ENCODE measurements around the gene CSNK1A1. TPM values are rescaled to one million over a fixed set of nuclear protein-coding genes. Genes with fewer than 3 reads are reported as not detected.
A peak's percentile ranks its signal among the peaks of the same experiment; 100 is the strongest.

Gene CSNK1A1
- total RNA-seq, 1 experiment from 2014 or later: 287 TPM

DNA sequence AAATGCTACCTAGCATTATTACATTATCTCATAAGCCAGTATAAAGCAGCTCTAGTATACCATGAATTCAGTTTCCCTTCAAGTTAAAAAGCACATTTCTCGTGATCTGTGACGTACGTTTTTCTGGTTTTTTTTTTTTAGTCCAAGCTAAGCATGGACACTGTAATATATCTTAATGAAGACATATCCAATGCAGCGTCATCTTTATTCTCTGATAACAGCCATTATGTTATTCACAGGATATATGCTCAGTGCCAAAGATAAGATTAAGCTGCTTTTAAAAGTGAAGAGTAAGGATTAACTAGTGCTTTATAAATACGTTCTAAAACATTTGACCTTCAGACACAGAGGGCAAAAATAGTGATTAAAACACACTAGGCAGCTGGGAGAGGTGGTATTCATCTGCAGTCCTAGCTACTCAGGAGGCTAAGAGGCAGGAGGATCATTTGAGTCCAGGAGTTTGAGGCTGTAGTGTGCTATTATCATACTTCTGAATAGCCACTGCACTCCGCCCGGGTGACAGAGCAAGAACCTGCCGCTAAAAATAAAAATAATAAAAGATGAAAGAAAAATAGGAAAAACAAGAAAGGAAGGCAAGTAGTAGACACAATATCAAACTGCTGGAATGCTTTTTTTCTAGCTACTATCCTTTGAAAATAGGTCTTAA lies 7.7 kb downstream of the CSNK1A1 start:
- no peaks in the 10 kb centered on the region for H3K9me3 ChIP-seq (ENCODE audit: control insufficient read depth, insufficient read depth, low read depth, low read length)
- DNase-seq (ENCODE audit: low read depth, low spot score): no peak
- peaks cover 29% of the 10 kb centered on the region for H3K4me1 ChIP-seq (ENCODE audit: control insufficient read depth, insufficient read depth, low read length)
- H3K36me3 ChIP-seq (ENCODE audit: control insufficient read depth, insufficient read depth, low read length): peaks cover 28% of the 10 kb centered on the region; the same call in 1 of the 2 replicates
- POLR2A ChIA-PET: interaction anchor here (0.5 to 1.4 kb wide), 4 partner anchors 8 to 108 kb away, joined by 3 to 12 read pairs (median 4); no protein-coding TSS in a partner anchor
- intact Hi-C loops (cut with micrococcal nuclease; ENCODE audit: unreplicated experiment): no loop called here
- H3K4me3 ChIP-seq (ENCODE audit: low read depth in 2 of 2, low read length in 2 of 2): no peak overlapping the region
- BruUV-seq (replicated peaks): no TSS peak
- no peak for ATAC-seq
- in situ Hi-C loops (cut with HindIII; ENCODE audit: low pct_unique_long_range_greater_than_20kb, low sequenced_read_pairs): no loop called here
- peak overlapping the region; percentile 15; the same call in 1 of the 2 replicates for H3K27ac ChIP-seq (ENCODE audit: low read length)
- CTCF ChIA-PET: no interaction called here
- TF ChIP-seq TCF7L2 (IDR thresholded peaks at IDR 0.05; ENCODE audit: low read depth, low read length) (no peak), POLR2AphosphoS5 (IDR thresholded peaks at IDR 0.05; ENCODE audit: low read depth, low read length) (no peak), SIN3A (IDR thresholded peaks at IDR 0.05; ENCODE audit: borderline replicate concordance, insufficient read depth, low read depth, low read length) (no peak)
- TF ChIP-seq, protein P1, sequence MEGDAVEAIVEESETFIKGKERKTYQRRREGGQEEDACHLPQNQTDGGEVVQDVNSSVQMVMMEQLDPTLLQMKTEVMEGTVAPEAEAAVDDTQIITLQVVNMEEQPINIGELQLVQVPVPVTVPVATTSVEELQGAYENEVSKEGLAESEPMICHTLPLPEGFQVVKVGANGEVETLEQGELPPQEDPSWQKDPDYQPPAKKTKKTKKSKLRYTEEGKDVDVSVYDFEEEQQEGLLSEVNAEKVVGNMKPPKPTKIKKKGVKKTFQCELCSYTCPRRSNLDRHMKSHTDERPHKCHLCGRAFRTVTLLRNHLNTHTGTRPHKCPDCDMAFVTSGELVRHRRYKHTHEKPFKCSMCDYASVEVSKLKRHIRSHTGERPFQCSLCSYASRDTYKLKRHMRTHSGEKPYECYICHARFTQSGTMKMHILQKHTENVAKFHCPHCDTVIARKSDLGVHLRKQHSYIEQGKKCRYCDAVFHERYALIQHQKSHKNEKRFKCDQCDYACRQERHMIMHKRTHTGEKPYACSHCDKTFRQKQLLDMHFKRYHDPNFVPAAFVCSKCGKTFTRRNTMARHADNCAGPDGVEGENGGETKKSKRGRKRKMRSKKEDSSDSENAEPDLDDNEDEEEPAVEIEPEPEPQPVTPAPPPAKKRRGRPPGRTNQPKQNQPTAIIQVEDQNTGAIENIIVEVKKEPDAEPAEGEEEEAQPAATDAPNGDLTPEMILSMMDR (IDR thresholded peaks at IDR 0.05): no peak
- H3K27me3 ChIP-seq (ENCODE audit: control insufficient read depth, insufficient read depth, low read length): no peaks in the 10 kb centered on the region

- ChIA-PET CTCF (interaction anchor here (0.7 kb wide), 1 partner anchor 96 kb away, joined by 7 read pairs; no protein-coding TSS in a partner anchor), POLR2A (interaction anchor here (0.7 kb wide), 2 partner anchors 8 to 10 kb away, joined by 12 to 17 read pairs; no protein-coding TSS in a partner anchor)
- Histone ChIP-seq H3K27me3 (ENCODE audit: control insufficient read depth, insufficient read depth, low read length) (no peaks in the 10 kb centered on the region), H3K27ac (ENCODE audit: low read length) (no peak overlapping the region), H3K9me3 (ENCODE audit: control insufficient read depth, insufficient read depth, low read depth, low read length) (no peaks in the 10 kb centered on the region), H3K36me3 (ENCODE audit: control insufficient read depth, insufficient read depth, low read length) (peaks cover 24% of the 10 kb centered on the region; the same call in 1 of the 2 replicates), H3K4me3 (ENCODE audit: low read depth in 2 of 2, low read length in 2 of 2) (no peak overlapping the region), H3K4me1 (ENCODE audit: control insufficient read depth, insufficient read depth, low read length) (peaks cover 18% of the 10 kb centered on the region)
- DNase-seq (ENCODE audit: low read depth, low spot score) (no peak), ATAC-seq (peak; percentile 24; the same call in 1 of the 2 replicates)
- BruUV-seq (replicated peaks): no TSS peak
- in situ Hi-C loops (cut with HindIII; ENCODE audit: low pct_unique_long_range_greater_than_20kb, low sequenced_read_pairs) (no loop called here), intact Hi-C loops (cut with micrococcal nuclease; ENCODE audit: unreplicated experiment) (no loop called here)
- TF ChIP-seq REST (IDR thresholded peaks at IDR 0.05; ENCODE audit: insufficient read depth in 1 of 2, low read depth in 2 of 2, low read length in 1 of 2): no peak
- TF ChIP-seq POLR2AphosphoS5 (IDR thresholded peaks at IDR 0.05; ENCODE audit: low read depth, low read length): no peak
- TF ChIP-seq SIN3A (IDR thresholded peaks at IDR 0.05; ENCODE audit: borderline replicate concordance, insufficient read depth, low read depth, low read length): no peak
- TF ChIP-seq, protein P1 (IDR thresholded peaks at IDR 0.05): no peak
- TF ChIP-seq TCF7L2 (IDR thresholded peaks at IDR 0.05; ENCODE audit: low read depth, low read length): no peak
Observed at GRCh38 chr5:149541893-149542292, 9.3 kb downstream of the CSNK1A1 start.

Measured in Panc1 (cell line).